ENCODE results near the gene CARD9.

DNA sequence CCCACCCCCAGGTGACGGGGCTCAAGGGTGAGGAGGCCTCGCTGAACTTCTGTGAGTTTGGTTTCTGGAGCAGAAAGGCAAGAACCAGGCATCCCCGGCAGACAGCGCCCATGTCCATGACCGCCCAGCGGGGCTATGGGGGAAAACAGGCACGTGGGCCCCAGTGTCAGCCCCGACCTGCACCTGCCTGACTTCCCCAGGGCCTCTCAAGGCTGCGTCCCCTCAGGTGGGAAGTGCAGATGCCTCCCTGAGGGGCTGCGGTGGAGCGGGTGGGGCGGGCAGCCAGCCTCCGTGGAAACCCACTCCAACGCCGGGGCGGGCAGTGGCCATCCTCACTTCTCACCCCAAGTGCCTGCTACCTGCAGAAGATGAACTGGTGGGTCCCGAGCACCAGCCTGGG, 6.9 kb upstream of the CARD9 start:
- TF ChIP-seq SIN3A (IDR thresholded peaks at IDR 0.05; ENCODE audit: borderline replicate concordance, low read depth, low read length) (no peak), JUND (IDR thresholded peaks at IDR 0.05) (no peak), SMC3 (IDR thresholded peaks at IDR 0.05; ENCODE audit: low read depth, low read length) (no peak)

Measured in SK-N-SH (cell line).